GM19372 (cell line): ENCODE measurements around the gene DLG1.

Experiments used
- ATAC-seq: cut with Tn5 transposase; IDR thresholded peaks from one replicate; pipeline ENCODE4 v1.9.1; 2021; ENCODE audit warnings: mild to moderate bottlenecking, low read depth, moderate library complexity; ENCODE audit not compliant: unreplicated experiment

Gene DLG1

GRCh38 chr3:197186887-197187588, 111.4 kb downstream of the DLG1 start:
- peak; percentile 59 for ATAC-seq

GRCh38 chr3:197183582-197183981, 114.8 kb downstream of the DLG1 start:
- no peak for ATAC-seq

- no peak for ATAC-seq
Measured at GRCh38 chr3:197181741-197182140, 116.7 kb downstream of the DLG1 start.

GRCh38 chr3:197178998-197179397, 119.4 kb downstream of the DLG1 start:
- no peak for ATAC-seq

GRCh38 chr3:197175503-197175902, 122.9 kb downstream of the DLG1 start:
- no peak for ATAC-seq

DNA sequence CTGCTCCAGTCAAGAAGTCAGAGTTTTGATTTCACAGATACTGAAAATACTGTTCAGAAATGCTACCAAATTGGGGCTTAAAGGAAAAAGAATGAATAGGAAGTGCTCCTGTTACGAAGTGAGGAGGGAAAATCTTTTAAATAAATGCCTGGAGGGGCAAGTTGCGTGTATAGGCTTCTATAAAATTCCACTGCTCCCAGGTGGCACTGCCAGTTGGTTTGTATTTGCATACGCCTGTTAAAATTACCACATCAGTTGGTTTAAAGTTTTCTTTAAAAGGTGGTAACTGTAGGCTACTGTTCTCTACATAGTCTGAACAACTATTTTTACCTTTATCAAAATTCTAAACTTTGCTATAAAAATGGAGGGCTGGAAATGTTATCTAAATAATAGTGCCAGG, 123.5 kb downstream of the DLG1 start:
- ATAC-seq, result no peak

DNA sequence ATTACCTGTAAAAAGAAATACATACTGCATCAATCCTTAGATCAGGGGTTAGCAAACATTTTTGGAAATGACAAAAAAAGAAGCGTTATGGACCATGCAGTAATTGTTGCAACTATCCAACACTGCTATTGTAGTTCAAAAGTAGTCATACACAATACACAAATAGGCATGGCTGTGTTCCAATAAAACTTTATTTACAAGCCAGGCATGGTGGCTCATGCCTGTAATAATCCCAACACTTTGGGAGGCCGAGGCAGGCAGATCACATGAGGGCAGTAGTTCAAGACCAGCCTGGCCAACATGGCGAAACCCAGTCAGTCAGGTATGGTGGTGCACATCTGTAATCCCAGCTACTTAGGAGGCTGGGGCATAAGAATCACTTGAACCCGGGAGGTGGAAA, 124.8 kb downstream of the DLG1 start:
- no peak for ATAC-seq

- no peak for ATAC-seq
Measured at GRCh38 chr3:197171481-197172067, 126.8 kb downstream of the DLG1 start.

GRCh38 chr3:197169028-197169427, 129.4 kb downstream of the DLG1 start:
- no peak for ATAC-seq

DNA sequence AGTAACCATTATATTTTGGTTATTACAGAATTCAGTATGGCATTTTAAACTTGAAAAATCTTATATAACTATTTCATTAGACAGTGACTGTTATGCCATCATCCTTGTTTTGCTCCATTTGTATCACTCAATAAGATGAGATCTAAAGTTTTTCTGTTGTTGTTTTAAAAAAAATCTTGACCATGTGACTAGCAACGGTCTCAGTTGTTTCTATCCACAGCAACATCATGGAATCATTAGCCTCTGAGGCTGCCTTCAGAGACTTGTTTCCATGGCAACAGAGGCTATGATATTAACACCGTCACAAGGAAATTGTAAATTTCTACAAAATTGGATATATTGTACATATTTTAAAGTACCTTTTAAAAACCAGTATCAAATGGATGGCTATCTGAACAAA, 129.8 kb downstream of the DLG1 start:
- no peak for ATAC-seq

DNA sequence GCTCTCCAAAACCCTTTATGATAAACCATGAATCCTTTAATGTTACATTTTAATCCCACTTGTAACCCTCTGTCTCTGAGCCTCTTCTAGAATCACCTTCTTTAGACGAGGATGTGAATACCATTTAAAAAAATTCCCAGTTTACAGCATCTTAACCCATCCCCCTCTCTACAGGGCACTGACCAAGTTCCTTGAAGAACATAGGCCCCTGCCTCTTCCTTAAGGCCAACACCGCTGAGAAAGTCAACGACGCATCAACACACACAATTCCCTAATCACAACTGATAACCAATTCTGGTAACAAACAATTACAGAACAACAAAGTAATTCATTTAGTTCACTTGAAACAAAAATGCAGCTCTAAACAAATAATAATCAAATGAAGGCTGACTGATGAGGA, 130.3 kb downstream of the DLG1 start:
- ATAC-seq, result no peak

GRCh38 chr3:197167549-197167948, 130.9 kb downstream of the DLG1 start:
- no peak for ATAC-seq

GRCh38 chr3:197165890-197166289, 132.5 kb downstream of the DLG1 start:
- ATAC-seq, result no peak

DNA sequence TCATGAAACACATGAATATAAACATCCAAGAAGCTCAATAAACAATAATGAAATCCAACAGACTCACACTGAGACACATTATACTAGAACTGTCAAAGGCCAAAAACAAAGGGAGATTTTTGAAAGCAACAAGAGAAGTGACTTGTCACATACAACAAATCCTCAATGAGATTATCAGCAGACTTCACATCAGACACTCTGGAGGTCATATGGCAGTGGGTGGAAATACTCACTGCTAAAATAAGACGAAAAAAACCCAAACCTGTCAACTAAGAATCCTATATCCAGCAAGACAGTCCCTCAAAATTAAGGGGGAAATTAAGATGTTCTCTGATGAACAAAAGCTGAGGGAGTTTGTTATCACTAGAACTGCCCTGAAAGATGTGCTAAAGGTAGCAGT, 143.4 kb downstream of the DLG1 start:
- ATAC-seq, result no peak

GRCh38 chr3:197151580-197151979, 146.8 kb downstream of the DLG1 start:
- no peak for ATAC-seq

DNA sequence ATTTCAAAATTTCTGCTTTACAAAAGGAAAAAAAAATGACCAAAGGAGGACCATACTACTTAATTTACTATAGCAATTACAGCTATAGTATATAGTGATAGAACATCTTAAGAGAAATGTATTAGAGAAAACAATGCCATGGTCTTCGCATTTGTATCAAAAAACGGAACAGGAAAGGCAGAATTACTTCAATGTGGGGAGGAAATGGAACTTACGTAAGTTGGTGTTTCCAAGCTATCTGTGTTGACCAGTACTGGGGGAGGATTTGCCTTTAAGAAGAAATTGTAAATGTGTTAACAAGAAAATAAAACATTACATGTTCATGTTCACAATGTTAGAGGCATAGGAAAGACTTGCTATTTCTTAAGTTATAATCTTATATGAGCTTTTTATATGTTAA, 148.9 kb downstream of the DLG1 start:
- no peak for ATAC-seq

DNA sequence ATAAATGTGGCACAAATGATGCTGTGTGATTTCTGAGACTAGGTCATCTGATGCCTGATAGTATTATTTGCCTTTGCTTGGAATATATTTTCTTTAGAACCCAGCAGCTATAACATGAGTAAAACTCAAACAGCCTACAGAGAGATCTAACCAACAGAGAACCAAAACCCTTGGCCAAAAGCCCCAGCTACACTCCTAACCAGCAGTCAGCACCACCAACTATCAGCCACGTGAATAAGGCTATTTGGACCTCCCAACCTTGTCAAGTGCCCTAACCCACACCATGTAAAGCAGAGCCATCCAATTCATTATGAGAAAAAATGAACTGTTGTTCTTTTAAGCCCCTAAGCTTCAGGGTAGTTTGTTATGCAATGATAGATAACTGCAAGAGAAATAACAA, 154.2 kb downstream of the DLG1 start:
- ATAC-seq, result no peak

- ATAC-seq, result no peak
Measured at GRCh38 chr3:197139586-197139985, 158.8 kb downstream of the DLG1 start.

DNA sequence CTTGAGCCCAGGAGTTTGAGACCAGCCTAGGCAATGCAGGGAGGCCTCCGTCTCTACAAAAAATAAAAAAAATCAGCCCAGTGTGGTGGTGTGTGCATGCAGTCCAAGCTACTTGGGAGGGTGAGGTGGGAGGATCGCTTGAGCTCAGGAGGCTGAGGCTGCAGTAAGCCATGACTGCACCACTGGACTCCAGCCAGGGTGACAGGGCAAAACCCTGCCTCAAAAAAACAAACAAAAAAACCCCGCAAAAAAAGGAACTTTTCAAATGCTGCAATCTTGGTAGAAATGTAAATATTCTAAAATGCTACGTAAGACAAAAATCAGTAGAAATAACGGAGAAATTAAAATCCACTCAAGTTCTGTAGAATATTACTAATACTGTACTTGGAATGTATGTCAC, 160.7 kb downstream of the DLG1 start:
- no peak for ATAC-seq

GRCh38 chr3:197136744-197137143, 161.7 kb downstream of the DLG1 start:
- ATAC-seq, result no peak

- ATAC-seq, result no peak
Measured at GRCh38 chr3:197135212-197135611, 163.2 kb downstream of the DLG1 start.

- ATAC-seq, result no peak
Measured at GRCh38 chr3:197132916-197133530, 165.4 kb downstream of the DLG1 start.
